Measurements from ENCODE around the gene TP73.
"Not testable (repeated sequence)": the region's sequence is repeated elsewhere in the genome, so short reads cannot be mapped to it uniquely, and the experiment has no call there.

TP73 gene

GRCh38 chr1:3743826-3744225, 91.5 kb downstream of the TP73 start:
- TF ChIP-seq GATA1 (IDR thresholded peaks at IDR 0.05; ENCODE audit: low read depth, low read length) (no peak), POLR2A (IDR thresholded peaks at IDR 0.05; ENCODE audit: low read length) (no peak)
- DNase-seq: no peak

- no peak for DNase-seq
- TF ChIP-seq GATA1 (IDR thresholded peaks at IDR 0.05; ENCODE audit: low read depth, low read length) (no peak), POLR2A (IDR thresholded peaks at IDR 0.05; ENCODE audit: low read length) (no peak)
These were observed 92.3 kb downstream of the TP73 start for GRCh38 chr1:3744646-3745045.

- no peak for TF ChIP-seq POLR2A (IDR thresholded peaks at IDR 0.05; ENCODE audit: low read length)
- no peak for TF ChIP-seq GATA1 (IDR thresholded peaks at IDR 0.05; ENCODE audit: low read depth, low read length)
- DNase-seq: no peak
These were observed 92.8 kb downstream of the TP73 start for GRCh38 chr1:3745071-3745470.

GRCh38 chr1:3745590-3746381, 93.5 kb downstream of the TP73 start:
- peak; percentile 56 to 80 for DNase-seq

GRCh38 chr1:3746389-3746829, 94.1 kb downstream of the TP73 start:
- DNase-seq: peak; percentile 56 to 58
- TF ChIP-seq GATA1 (IDR thresholded peaks at IDR 0.05; ENCODE audit: low read depth, low read length) (no peak), POLR2A (IDR thresholded peaks at IDR 0.05; ENCODE audit: low read length) (no peak)

More at GRCh38 chr1:3745590-3746381, 93.5 kb downstream of the TP73 start:
- peak; percentile 33 for TF ChIP-seq POLR2A (IDR thresholded peaks at IDR 0.05; ENCODE audit: low read length)
- TF ChIP-seq GATA1 (IDR thresholded peaks at IDR 0.05; ENCODE audit: low read depth, low read length): no peak

GRCh38 chr1:3746830-3747521, 94.7 kb downstream of the TP73 start:
- peak; percentile 89 to 91 for DNase-seq
- TF ChIP-seq POLR2A (IDR thresholded peaks at IDR 0.05; ENCODE audit: low read length): peak; percentile 76
- no peak for TF ChIP-seq GATA1 (IDR thresholded peaks at IDR 0.05; ENCODE audit: low read depth, low read length)

- no peak for TF ChIP-seq GATA1 (IDR thresholded peaks at IDR 0.05; ENCODE audit: low read depth, low read length)
- no peak for TF ChIP-seq POLR2A (IDR thresholded peaks at IDR 0.05; ENCODE audit: low read length)
- no peak for DNase-seq
These were observed 95.2 kb downstream of the TP73 start for GRCh38 chr1:3747522-3747848.

GRCh38 chr1:3747903-3748302, 95.6 kb downstream of the TP73 start:
- DNase-seq: no peak

GRCh38 chr1:3748316-3748900, 96.1 kb downstream of the TP73 start:
- not testable (repeated sequence) for DNase-seq

More at GRCh38 chr1:3747903-3748302, 95.6 kb downstream of the TP73 start:
- TF ChIP-seq POLR2A (IDR thresholded peaks at IDR 0.05; ENCODE audit: low read length) (no peak), GATA1 (IDR thresholded peaks at IDR 0.05; ENCODE audit: low read depth, low read length) (no peak)

- no peak for TF ChIP-seq GATA1 (IDR thresholded peaks at IDR 0.05; ENCODE audit: low read depth, low read length)
- TF ChIP-seq POLR2A (IDR thresholded peaks at IDR 0.05; ENCODE audit: low read length): no peak
- no peak for DNase-seq
These were observed 97.2 kb downstream of the TP73 start for GRCh38 chr1:3749512-3749911.

- DNase-seq: peak; percentile 51 to 76
- TF ChIP-seq POLR2A (IDR thresholded peaks at IDR 0.05; ENCODE audit: low read length) (peak; percentile 39), GATA1 (IDR thresholded peaks at IDR 0.05; ENCODE audit: low read depth, low read length) (no peak)
These were observed 98.4 kb downstream of the TP73 start for GRCh38 chr1:3750741-3751140.

GRCh38 chr1:3752400-3752945, 100.2 kb downstream of the TP73 start, which contains the start of gene CCDC27:
CCDC27 (plus strand) TSS chr1:3752450; CDS start chr1:3752482, 32 bp downstream.
- TF ChIP-seq POLR2A (IDR thresholded peaks at IDR 0.05; ENCODE audit: low read length) (no peak), GATA1 (IDR thresholded peaks at IDR 0.05; ENCODE audit: low read depth, low read length) (no peak)
- DNase-seq: no peak

- no peak for TF ChIP-seq POLR2A (IDR thresholded peaks at IDR 0.05; ENCODE audit: low read length)
- no peak for TF ChIP-seq GATA1 (IDR thresholded peaks at IDR 0.05; ENCODE audit: low read depth, low read length)
- no peak for DNase-seq
These were observed 101.5 kb downstream of the TP73 start for GRCh38 chr1:3753656-3754454.
